T47D (cell line): ENCODE measurements around the gene CD209.
"Not testable (repeated sequence)": the region's sequence is repeated elsewhere in the genome, so short reads cannot be mapped to it uniquely, and the experiment has no call there.

Source experiments
- DNase-seq, 2 experiments: peaks; one replicate each; pipeline versions ENCODE4 v3.0.0 to v3.0.0-alpha.2; 2011 to 2012; ENCODE audit warnings: low read depth in 1 of 2, low spot score in 1 of 2
- JUND ChIP-seq: IDR thresholded peaks from 2 replicates; pipeline ENCODE4 v1.6.1; 2012; ENCODE audit warnings: low read depth
- in situ Hi-C: cut with HindIII; loops from 2 replicates; pipeline ENCODE4 v1.10.0; 2016; ENCODE audit warnings: low sequenced_read_pairs, low pct_unique_long_range_greater_than_20kb

CD209 gene, protein sequence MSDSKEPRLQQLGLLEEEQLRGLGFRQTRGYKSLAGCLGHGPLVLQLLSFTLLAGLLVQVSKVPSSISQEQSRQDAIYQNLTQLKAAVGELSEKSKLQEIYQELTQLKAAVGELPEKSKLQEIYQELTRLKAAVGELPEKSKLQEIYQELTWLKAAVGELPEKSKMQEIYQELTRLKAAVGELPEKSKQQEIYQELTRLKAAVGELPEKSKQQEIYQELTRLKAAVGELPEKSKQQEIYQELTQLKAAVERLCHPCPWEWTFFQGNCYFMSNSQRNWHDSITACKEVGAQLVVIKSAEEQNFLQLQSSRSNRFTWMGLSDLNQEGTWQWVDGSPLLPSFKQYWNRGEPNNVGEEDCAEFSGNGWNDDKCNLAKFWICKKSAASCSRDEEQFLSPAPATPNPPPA

GRCh38 chr19:7746903-7747884 lies at the start of gene CD209:
Gene CD209, minus strand, starts transcription at chr19:7747534. Its CDS starts 23 bp downstream, at chr19:7747511.
- no peak for TF ChIP-seq JUND
- DNase-seq: no peak
- in situ Hi-C loops: no loop called here

DNA sequence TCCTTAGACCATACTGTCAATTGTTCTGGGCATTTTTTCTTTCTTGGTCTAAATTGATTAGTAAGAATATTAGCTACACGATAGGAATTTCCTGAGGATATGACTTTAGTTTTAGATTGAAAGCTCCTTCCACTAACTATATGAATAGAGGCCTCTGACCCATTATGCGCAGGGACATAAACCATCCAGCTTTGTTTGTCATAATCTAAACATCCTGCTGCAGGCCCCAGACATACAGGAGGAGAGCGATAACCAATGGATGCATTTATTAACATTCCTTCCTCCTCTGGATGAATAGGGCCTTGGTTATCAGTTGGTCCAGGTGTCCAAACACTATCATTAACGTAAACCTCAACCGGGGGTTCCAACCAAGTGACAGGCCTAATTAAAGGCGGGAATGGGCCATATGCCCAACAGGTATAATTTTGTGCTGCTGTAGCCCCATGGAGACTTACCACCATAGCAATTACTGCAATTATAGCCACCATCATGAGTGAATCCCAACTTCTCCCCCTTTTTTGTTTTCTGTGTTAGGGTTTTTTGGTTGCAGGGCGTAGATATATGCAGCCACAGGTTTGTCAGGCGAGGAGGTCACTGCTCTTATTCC lies 48.3 kb upstream of the CD209 start:
- TF ChIP-seq JUND: no peak
- in situ Hi-C loops: no loop called here
- DNase-seq: no peak

DNA sequence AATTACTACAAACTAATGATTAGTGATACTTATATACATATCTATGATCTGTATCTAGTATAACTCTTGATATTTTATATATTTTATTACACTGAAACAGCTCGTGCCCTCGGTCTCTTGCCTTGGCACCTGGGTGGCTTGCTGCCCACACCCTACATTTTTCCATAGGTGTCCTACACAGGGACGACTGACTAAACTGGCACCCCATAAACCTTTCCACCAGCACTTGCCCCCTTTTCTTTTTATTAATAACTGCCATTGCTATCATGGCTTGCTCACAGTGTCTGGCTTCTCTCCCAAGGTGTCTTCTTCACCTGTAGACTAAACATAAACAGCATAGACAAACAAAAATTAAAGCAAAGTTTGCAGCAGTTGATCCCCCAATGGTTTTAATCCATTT lies 46.2 kb upstream of the CD209 start:
- TF ChIP-seq JUND: no peak
- DNase-seq: no peak
- in situ Hi-C loops: no loop called here

- DNase-seq, in situ Hi-C loops: not testable (repeated sequence)
These were observed 45.4 kb upstream of the CD209 start for GRCh38 chr19:7792701-7793100.

DNA sequence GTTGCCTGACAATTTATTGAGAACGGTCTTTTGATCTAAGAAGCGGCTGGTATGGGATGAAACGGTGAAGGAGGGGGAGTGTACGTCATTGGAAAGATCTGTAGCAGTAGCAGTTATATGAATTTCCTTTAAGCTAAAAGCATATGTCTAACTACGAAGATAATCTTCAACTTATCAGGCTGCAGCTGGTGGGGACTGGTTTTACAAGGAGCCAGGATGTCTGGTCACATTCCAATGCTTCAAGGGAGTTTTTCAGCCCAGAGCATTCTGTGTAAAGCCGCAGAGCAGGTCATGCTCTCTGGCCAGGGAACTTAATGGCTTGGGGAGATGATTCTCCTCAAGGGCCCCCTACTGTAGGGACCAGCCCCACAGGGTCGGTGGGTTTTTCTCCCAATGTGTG lies 44.9 kb upstream of the CD209 start:
- in situ Hi-C loops: no loop called here
- no peak for TF ChIP-seq JUND
- peak in 1 of 2 experiments; percentile 72 for DNase-seq

- no peak for DNase-seq
- in situ Hi-C loops: no loop called here
- no peak for TF ChIP-seq JUND
These were observed 43.1 kb upstream of the CD209 start for GRCh38 chr19:7790416-7790815.

DNA sequence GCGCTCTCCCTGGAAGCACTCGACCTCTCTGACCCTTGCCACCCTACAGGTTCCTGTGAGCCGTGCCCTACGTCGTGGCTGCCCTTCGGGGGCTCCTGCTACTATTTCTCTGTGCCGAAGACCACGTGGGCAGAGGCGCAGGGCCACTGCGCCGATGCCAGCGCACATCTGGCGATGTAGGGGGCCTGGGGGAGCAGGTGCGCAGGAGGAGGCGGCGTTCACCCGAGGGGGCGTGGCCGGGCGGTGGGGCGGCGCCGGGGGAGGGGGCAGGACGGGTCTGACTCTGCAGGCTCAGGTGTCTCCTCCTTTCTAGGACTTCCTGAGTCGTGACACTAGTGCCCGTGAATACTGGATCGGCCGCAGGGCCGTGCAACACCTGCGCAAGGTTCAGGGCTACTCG lies 42.1 kb upstream of the CD209 start:
- DNase-seq: no peak
- in situ Hi-C loops: no loop called here
- TF ChIP-seq JUND: no peak

GRCh38 chr19:7788933-7789323 lies 41.6 kb upstream of the CD209 start:
- no peak for TF ChIP-seq JUND
- DNase-seq: no peak
- in situ Hi-C loops: no loop called here

DNA sequence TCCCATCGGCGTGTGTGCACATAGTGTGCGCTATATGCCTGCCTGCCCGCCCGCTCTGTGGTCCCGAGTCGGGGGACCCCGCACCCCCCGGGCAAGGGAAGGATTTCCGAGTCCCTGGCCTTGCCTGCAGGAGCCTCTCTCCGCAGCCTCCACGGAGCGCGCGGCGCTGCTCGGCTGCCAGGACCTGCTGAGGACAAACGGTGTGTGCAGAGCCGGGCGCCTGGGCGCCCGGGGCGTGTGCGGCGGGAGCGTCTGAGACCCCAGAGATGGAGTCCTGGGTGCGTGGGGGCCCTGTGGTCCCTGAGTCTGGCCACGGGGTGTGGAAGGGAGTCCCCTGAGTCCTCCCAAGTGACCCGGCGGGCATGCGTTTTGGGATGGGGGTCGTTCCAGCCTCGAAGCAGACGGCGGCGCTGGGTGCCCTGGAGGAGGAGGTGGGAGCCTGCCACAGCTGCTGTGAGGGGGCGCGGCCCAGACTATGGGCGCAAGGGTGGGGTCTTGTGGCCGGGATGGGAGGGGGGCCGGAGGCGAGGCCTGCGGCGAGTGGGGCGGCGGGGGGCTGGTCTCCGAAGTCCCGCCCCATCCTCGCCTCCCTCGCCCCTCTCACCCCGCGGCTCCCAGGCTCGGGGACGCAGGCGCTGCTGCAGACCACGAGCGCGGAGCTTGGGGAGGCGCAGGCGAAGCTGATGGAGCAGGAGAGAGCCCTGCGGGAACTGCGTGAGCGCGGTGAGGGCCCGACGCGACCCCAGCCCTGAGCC lies 41.0 kb upstream of the CD209 start:
- no peak for DNase-seq
- TF ChIP-seq JUND: no peak
- in situ Hi-C loops: no loop called here

DNA sequence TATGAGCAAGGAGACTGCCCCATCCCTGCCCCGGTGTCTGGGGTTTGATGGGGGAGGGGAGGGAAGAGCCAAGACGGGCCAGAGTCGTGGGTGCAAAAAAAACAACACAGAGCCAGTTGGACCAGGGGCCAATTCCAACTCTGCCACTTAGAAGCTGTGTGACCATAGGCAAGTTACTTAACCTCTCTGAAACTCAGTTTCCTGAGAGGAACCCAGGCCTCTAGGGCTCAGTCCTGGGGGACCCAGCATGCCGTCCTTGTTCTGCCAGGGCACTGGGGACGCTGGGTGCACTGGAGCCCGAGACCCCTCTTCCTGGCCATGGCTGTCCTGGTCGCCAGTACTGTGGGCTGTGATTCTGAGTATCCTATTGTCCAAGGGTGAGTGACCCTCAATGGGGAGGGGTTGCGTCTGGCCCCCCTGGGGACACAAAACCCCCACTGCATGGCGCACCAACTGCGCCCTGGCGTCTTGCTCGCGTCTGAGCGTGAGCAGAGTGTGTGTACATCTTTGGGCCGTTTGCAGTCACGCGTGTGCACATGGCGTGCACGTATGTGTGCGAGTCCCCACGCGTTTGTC lies 40.4 kb upstream of the CD209 start:
- in situ Hi-C loops: no loop called here
- no peak for DNase-seq
- TF ChIP-seq JUND: no peak

DNA sequence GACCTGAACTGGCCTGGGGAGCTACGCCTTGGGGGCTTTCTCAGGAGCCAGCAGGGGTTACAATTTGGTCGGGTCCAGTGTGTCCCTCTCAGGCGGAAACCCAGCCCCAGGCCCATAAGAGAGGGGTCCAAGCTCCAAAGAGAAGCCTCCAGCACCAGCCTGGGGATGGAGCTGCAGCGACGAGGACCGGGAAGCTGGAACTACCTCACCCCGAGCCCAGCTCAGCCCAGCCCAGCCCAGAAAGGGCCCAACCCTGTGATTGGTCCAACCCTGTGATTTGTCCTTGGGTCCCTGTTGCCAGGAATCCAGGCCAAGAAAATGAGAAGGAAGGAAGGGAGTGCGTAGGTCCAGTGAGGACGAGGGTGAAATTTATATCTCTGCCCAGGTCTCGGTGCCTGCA lies 39.8 kb upstream of the CD209 start:
- DNase-seq: peak in 1 of 2 experiments; percentile 23
- no peak for TF ChIP-seq JUND
- in situ Hi-C loops: no loop called here

DNA sequence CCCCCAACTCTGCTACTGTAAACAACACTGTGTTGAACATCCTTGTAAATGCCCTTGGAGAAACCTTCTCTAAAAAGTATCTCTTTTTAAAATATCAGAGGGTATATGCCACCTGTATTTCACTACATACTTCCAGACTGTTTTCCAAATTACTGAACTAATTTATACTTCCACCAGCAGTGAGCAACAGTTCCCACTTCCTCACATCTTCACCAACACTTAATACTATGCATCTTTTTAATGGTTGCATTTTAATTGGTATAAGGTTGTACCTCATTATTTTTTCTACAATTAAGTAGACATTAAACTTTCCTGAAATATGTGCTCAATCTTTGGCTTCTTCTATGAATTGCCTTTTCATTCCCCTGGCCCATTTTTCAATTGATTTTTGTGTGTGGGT lies 37.5 kb upstream of the CD209 start:
- in situ Hi-C loops: no loop called here
- no peak for DNase-seq
- no peak for TF ChIP-seq JUND
